NOMO-1 treated with DMSO at 0.1 percent for 48 hours (cell line): ENCODE results near the gene KCNIP2.
A peak's percentile ranks its signal among the peaks of the same experiment; 100 is the strongest.
"Not testable (repeated sequence)": the region's sequence is repeated elsewhere in the genome, so short reads cannot be mapped to it uniquely, and the experiment has no call there.

Source experiments
- DNase-seq: peaks from one replicate; lab custom pipeline; 2025; ENCODE audit not compliant: unreplicated experiment; lab: John Stamatoyannopoulos, UW

The KCNIP2 gene

DNA sequence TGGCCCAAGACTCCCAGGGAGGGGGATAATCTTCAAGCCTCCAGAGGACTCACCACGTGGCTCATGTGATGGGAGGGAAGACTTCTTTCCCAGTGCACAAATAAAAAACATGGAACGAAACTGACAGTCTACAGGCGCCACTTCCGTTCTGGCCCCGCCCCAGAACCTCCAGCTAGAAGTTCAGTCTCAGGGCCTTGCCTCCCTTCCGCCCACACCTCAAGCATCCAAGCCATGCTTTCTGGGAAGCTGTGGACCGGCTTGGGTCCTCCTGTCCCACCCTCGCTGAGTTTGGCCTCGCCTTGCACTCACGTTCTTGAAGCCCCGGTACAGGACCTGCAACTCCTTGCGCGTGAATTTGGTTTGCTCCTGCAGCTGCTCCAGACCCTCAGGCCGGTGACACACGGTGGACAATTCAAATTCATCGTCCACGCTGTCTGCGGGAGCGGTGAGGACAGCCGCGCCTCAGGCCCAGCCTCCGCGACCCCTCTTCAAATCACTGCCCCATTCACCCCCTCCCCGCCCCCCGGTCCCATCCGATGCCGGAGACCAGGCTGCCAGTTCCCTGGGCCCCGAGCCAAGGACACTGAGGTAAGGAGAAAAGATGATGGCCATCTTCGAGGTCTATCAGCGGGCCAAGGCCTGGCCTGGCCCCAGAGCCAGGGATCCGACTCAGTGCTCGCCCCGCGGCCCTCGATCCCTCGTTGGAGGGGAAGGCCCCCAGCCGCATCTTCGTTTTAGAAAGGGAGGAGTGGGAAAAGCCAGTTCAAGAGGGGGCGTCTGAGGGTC lies 14.6 kb downstream of the KCNIP2 start:
- no peak for DNase-seq

DNA sequence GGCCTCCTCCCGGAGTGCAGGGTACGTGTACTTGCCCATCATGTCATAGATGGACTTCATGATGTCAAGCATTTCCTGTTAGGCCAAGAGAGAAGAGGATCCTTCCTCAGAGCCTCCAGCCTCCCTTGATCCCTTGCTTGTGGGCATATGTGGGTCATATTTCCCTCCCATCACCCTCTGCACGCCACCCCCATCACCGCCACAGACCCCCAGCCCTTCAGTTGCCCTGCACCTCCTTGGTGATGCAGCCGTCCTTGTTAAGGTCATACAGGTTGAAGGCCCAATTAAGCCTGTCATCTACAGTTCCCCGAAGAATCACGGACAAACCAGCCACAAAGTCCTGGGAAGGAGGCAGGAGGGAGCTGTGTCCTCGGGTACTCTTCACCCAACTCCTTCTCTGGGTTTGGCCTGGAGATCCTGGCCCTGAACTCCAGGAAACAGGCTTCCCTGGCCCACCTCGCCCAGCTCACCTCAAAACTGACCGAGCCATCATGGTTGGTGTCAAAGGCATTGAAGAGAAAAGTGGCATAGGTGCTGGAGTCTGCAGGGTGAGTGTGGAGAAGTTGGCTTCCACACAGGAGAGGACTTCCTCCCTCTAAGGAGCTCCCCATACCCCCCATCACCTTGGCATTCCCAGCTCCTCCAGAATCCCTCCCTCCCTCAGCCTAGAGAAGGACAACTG lies 15.5 kb downstream of the KCNIP2 start:
- DNase-seq: no peak

DNA sequence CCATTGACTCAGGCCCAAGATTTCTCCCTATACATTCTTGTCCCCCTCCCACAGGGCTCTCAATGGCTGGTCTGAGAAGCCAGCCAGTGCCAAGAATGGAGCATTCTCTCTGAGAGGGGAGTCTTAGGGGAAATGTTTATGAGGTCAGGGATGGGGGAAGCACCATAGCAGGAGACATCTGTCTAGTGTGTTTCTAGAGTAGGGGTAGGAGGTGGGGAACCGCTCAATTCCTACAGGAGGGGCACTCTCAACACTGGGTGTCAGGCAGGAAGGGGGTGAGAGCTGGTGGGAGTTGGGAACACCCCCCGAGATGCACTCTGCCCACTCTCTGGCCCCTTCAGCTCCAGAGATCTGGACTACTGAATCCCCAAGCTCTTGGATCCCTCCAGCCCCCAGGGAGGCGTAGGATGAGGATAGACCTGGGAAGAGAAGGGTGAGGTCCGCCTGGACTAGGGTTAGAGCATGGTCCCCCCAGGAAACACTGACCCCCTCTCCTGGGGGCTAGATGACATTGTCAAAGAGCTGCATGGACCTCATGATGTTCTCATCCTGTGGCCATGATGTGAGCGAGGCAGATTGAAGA lies 16.7 kb downstream of the KCNIP2 start:
- DNase-seq: no peak

DNA sequence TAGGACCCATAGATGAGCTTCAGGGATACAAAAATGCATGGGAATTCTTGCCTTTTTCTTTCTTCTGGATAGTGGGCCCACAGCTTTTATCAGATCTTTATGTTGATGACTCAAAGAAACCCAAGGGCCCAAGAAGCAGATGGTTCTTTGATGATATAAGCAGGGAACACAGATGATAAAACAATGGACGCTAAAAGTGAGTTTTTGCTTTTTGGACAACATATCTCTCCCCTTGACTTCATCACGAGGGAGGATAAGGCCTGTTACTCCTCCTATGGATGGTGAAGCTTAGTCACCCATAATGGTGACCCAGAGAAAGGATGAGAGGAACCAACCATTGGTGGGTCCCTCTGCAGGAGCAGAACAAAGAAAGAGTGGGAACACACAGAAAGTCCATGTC lies 18.9 kb downstream of the KCNIP2 start:
- DNase-seq: no peak

DNA sequence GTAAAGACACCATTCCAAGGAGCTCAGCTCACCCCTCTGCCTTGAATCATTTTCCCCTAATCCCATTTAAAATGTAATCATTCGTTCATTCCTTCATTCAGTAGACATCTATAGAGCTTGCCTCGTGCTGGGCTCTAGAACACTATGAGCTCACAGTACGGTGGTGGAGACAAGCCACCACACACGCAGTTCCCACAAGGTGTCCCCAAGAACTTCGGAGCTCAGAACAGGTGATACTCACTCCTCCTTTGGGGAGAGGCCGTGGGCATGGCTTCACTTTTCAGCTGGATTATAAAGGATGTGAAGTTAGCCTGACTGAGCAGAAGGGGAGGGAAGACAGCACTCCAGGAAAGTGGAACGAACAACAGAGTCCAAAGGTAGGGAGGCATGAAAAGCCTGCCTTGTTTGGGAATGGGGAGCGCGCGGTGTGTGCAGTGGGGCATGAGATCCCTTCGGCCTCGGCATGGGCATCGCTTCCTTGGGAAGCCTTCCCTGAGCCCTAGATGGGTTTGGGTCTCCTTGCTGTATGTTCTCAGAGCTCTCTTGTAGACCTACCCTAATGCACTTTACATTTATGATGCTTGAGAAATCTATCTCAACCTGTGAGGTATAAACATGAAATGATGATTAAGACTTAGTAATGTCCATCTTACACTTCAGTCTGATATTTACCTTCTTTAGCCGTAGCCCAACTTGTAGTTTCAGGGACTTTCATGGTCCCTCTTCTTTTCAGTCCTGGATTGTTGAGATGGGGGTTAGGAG lies 24.5 kb downstream of the KCNIP2 start:
- DNase-seq: no peak

DNA sequence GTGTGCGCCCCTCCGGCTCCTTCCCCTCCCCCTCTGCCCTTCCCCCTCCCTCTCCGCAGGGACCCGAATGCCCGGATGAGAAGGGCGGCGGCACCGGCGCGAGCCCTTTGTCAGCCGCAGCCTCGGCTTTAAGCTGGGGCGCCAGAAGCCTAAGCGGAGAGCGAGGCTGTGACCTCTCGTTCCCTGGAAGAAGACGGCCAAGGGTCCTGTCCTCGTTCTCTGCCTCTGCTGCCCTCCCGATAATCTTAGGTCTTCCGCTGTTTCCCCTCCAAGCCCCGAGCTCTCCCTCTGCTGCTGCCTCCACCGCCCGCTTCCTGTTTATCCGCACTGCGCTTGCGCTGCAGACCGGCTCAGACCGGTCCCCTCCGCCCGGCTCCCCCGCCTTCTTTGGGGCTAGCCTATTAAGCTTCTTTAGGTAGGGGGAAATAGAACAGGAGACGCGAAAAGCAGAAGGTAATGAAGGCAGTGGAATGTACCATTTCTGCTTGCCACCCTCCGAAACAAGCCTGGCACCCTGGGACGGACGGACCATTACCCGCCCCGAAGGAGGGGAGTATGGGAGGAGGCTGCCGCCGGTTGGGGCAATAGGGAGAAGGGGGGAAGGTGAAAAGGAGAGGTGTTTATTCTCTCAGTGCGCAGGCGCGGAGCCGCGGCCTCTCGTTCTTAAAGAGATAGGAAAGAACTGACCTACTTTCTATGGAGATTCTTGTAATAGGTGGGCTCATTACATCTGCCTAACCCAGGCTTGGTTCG lies 25.3 kb downstream of the KCNIP2 start, which contains the start of gene OGA:
Gene OGA, minus strand, starts transcription at position 326 of the 753 bp plus-strand sequence. CDS start 422 bp downstream, outside the sequence.
- DNase-seq: peak; percentile 100

DNA sequence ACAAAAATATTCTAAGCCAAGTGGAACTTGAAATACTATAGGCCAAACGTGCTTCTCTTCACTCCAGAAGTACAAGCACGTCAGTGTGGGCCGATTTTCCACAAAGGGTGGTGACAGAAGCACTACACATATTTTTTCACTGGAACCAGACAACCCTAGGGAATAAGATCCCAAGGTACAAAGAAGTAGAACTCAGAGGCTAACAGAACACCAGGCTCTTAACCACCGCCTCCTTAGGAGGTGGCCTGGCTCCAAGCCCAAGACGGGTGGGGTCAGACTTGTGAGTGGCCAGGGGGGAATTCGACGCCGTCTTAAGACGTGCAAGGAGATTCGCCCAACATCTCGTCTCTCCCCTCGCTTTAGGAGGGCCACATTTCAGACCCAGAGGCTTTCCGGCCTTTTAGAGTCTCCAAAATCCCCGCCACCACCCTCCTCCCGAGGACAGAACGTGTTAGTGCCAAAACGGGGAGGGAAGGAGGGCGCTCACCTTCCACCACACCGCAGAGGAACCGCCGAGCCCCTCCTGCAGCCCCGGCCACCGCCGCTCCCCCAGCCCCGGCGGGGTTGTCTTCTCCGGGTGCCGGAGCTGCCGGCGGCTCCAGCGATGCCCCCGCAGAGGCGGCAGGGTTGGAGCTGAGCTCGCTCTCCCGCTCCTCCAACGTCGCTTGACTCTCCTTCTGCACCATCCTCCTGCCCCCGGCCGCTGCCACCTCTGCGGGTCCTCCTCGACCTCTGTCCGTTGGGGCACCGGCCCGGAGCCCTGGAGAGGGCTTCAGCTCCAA lies 26.1 kb downstream of the KCNIP2 start:
- peak; percentile 59 for DNase-seq

DNA sequence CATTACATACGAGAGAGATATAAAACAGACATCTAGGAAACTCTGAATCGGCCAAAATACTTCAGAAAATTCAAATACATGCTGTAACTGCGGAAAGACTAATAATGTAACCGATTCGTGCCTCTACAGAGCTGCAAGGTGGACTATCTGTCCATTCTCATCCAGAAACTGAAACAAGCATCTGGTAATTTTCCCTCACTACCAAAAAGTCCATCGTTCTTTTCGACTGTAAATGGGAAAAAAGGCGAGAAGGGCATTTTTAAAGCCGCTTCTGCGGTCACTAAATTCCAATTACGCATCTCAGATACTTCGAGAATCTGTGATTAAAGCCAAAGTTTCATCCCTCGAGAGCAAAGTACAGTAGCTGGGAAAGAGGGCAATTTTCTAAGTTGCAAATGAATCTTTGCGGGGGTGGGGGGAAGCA lies 26.7 kb downstream of the KCNIP2 start:
- no peak for DNase-seq

DNA sequence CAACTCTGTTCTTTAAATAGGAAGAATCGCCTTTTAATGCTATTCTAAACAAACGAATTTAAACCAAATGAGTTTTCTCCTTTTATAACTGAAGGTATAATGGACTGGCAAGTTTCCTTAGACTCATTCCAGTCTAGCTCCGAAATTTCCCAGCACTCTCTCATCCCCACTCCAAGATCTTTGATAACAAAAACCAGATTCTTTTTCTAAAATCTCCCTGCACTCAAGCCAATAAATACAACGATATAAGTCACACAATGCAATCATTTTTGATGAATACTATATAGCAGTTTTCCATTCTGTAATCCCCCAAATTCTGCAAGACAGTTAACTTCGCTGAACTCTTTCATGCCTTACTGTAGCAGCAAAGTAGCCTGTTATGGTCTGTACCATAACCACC lies 27.2 kb downstream of the KCNIP2 start:
- no peak for DNase-seq

DNA sequence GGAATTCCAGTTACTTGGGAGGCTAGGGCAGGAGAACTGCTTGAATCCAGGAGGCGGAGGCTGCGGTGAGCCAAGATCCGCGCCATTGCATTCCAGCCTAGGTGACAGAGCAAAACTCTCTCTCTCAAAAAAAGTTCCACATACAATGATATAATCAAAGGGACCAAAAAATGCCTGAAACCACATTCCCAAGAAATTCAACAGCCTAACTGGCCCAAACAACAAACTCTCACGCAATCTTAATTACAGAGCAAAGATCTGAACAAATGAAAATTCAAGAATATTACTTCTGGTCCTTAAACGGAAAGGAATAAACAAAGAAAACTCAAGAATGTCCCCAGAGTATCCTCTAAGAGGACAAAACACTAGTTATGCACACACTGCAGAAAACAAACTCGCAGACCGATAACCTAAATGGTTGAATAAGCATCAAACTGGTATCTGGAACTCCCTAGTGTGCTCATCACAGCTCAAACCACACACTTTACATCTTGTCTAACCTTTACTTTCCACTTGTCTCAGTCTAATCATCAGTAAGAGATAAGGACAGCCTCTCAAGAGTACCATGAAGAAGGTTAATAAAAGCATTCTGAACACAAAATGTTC lies 29.0 kb downstream of the KCNIP2 start:
- no peak for DNase-seq

DNA sequence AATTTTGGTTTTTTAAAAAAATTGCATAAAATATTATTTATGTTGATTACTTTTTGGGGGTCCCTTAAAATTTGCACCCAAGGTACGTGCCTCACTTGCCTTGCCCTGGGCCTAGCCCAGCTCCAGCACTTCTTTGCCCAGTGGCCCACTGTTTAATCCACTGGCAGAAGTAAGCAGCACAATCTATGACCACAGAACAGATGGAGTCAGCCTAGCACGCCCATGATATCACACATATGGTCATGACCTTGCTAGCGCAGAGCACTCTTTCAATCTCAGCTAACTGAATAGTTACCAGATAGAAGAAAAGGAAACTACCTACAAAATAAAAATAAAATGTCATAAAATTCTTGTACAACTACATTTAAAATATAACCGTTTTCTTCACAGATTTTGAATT lies 31.0 kb downstream of the KCNIP2 start:
- no peak for DNase-seq

DNA sequence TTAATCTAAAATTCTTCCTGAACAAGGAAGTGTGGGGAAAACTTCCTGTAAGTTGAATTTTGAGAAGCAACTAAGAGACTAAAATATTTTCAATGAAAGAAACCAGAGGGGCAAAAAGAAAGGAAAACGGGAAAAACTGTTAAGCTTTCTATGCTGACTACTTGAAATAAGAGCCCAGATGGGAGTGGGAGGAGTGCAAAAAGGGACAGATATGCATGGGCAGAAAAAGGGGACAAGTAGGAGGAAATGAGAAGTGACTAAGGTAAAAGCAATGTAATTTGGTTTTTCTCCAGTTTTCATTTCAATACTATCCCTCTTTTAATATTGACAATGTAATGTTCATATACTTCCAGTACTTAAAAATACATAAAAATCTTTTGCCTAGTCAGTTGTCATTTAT lies 36.4 kb downstream of the KCNIP2 start:
- DNase-seq: no peak

DNA sequence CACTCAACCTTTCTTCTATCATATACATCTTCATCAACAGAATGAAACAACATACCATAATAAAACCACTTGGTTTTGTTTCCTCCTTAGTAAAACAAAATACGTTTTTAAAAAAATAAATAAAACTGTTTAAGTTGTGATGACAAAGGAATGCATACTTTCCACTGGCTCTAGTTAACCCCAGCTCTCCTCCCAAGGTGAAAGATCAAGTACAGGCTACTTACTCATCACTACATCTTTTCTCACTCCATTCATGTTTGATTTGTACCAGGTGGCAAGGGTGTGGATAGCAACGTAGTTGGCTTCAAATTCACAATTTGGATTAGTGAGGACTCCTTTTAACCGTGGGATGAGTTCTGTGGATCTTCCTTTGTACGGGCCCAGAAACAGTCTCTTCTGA lies 40.1 kb downstream of the KCNIP2 start:
- DNase-seq: no peak

DNA sequence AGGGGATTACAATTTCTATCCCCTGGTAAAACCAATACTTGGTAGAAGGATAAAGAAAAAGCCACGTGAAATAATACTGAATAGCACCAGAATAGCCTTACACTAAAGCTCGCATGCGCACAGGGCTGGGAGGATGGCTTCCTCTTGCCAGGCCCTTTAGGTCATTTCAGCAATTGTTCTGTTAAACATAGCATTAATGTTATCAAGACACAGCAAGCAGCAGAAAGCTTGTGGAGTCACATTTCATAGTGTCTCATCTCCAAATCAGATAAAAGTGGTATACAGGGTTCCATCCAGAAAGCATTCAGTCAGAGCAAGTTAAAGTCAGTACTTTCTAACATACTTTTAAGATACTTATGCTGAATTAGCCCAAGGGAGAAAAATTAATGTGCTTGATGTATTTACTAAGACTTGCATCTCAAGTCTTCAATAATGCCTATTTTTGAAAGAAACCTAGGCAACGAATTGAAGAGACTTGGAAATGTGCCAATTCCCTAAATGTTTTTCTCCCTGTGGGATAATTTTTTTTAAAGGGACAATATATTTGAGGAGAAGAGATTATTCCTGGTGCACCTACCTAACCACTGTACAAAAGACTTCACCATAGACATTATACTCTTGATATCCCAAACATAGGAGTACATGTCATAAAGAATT lies 46.1 kb downstream of the KCNIP2 start:
- no peak for DNase-seq

DNA sequence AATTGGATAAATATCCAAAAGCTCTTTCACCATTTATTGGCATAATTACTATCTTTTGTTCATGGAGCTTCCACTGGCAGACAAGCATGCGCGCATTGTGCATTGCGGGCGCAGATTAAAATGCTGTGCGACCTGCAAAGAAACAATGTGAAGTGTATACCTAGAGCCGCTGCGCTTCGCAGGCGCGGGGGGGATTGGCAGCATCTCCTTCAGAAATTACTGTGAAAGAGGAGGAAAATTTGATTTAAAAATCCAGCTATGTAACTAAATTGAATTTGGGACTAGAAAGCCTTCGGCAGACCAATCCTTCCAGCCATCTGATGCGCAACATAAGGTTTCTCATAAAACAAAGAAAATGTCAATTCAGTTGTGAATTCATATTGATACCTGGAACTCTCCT lies 50.1 kb downstream of the KCNIP2 start:
- no peak for DNase-seq

DNA sequence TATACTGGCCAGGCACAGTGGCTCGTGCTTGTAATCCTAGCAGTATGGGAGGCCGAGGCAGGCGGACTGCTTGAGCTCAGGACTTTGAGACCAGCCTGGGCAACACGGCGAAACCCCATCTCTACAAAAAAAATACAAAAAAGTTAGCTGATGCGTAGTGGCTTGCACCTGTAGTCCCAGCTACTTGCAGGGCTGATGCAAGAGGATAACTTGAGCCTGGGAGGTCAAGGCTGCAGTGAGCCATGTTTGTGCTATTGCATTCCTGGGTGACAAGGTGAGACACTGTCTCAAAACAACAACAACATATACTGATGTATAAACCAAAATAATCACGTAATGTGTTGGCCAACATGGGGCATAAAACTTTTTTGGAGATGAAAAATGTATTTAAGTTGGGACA lies 53.9 kb downstream of the KCNIP2 start:
- no peak for DNase-seq

DNA sequence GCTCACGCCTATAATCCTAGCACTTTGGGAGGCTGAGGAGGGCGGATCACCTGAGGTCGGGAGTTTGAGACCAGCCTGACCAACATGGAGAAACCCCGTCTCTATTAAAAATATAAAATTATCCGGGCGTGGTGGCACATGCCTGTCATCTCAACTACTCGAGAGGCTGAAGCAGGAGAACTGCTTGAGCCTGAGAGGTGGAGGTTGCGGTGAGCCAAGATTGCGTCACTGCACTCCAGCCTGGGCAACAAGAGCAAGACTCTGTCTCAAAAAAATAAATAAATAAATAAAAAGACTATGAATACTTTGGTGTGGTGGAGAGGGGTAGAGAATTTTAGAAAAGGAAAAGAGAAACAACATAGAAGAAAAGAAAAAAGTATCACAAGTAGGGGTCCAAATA lies 54.4 kb downstream of the KCNIP2 start:
- DNase-seq: not testable (repeated sequence)

DNA sequence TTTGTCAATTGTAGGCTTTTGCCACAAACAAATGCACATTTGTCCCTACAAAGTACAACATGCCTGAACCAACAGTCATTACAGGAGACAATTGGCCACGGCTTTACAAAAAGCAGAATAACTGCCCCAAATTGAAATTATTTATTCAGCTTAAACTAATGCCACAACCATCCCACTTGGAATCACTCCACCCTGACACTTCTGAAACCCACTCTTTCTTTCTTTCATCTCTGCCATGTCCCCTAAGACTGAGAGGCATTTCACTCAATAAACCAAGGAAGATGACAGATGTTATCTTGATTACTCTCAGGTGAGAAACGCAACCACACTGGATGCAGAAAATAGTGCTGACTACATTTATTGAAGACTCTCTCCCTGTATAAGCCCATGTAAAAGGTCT lies 57.8 kb downstream of the KCNIP2 start:
- DNase-seq: no peak

DNA sequence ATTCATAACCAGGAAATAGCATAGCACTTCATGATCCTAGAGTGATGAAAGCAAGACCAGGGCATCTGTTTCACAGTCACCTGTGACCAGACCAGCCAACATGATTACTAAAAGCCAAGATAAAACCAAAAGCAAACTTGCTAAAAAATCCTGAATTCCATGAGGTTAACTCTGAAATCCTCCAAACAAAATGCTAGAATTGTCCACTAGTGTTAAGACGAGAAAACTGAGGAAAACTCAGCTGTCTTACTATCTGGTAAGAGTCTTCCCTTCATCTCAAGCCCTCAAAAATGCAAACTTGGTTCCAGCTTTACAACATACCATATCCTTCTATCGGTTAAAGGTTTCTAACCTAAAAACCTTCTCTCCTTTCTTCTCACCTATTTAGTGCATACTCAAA lies 59.0 kb downstream of the KCNIP2 start:
- DNase-seq: no peak
